ENCODE results near the gene SPATC1L.

- TF ChIP-seq ZNF274 (IDR thresholded peaks at IDR 0.05; ENCODE audit: low read depth, low read length): no peak
- TF ChIP-seq SUZ12 (IDR thresholded peaks at IDR 0.05; ENCODE audit: extremely low read depth, insufficient read depth, insufficient read length): no peak
Measured at GRCh38 chr21:46182548-46183336, 1.5 kb downstream of the SPATC1L start.
